DND-41 (cell line): Measurements from ENCODE around the gene TBC1D17.

ENCODE experiments used
- EZH2 ChIP-seq: IDR thresholded peaks from 3 replicates; pipeline ENCODE4 v1.6.1; 2012; ENCODE audit warnings: borderline replicate concordance, low read depth, mild to moderate bottlenecking, moderate library complexity, low read length, inconsistent platforms; ENCODE audit not compliant: severe bottlenecking
- TF ChIP-seq, protein P1 (sequence below): IDR thresholded peaks from 2 replicates; pipeline ENCODE4 v1.5.1; 2012; ENCODE audit warnings: borderline replicate concordance, low read length, moderate library complexity, mild to moderate bottlenecking; ENCODE audit not compliant: poor library complexity, severe bottlenecking; ENCODE audit errors: extremely low read depth

- TF ChIP-seq, protein P1, sequence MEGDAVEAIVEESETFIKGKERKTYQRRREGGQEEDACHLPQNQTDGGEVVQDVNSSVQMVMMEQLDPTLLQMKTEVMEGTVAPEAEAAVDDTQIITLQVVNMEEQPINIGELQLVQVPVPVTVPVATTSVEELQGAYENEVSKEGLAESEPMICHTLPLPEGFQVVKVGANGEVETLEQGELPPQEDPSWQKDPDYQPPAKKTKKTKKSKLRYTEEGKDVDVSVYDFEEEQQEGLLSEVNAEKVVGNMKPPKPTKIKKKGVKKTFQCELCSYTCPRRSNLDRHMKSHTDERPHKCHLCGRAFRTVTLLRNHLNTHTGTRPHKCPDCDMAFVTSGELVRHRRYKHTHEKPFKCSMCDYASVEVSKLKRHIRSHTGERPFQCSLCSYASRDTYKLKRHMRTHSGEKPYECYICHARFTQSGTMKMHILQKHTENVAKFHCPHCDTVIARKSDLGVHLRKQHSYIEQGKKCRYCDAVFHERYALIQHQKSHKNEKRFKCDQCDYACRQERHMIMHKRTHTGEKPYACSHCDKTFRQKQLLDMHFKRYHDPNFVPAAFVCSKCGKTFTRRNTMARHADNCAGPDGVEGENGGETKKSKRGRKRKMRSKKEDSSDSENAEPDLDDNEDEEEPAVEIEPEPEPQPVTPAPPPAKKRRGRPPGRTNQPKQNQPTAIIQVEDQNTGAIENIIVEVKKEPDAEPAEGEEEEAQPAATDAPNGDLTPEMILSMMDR = no peak
- no peak for TF ChIP-seq EZH2
These were observed 9.6 kb downstream of the TBC1D17 start for GRCh38 chr19:49887037-49887664.
